HG02852 (cell line): ENCODE data around the gene IFI27.

Source experiments
- ATAC-seq: cut with Tn5 transposase; IDR thresholded peaks from one replicate; pipeline ENCODE4 v1.9.1; 2021; ENCODE audit warnings: mild to moderate bottlenecking, moderate library complexity; ENCODE audit not compliant: unreplicated experiment

Gene IFI27

DNA sequence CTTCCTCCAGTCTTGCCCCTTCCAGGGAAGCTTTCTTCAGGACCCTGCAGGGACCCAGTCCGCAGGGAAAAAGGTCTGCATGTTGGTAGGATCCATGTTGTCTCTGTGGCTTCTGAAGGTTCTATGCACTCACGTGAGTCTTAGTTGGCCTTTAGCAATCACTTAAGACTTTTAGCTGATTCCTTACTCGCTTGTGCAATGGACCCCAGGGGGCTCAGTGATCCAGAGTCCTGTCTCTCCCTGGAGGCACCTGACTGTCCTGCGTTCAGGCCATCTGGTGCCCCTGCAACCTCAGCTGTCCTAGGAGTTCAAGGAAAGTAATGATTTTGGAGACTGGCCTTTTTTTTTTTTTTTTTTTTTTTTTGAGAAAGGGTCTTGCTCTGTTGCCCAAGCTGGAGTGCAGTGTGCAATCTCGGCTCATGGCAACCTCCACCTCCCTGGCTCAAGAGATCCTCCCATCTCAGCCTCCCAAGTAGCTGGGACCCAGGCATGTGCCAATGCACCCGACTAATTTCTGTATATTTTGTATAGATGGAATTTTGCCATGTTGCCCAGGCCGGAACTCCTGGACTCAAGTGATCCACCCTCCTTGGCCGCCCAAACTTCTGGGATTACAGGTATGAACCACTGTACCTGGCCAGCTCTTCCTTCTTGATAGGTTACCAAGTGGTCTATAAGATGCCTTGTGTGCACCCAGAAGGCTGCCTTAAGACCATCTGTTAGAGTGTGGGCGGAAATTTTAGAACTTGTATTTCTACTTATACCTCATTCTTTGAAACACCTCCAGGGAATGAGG lies 14.2 kb downstream of the IFI27 start:
- ATAC-seq: no peak

DNA sequence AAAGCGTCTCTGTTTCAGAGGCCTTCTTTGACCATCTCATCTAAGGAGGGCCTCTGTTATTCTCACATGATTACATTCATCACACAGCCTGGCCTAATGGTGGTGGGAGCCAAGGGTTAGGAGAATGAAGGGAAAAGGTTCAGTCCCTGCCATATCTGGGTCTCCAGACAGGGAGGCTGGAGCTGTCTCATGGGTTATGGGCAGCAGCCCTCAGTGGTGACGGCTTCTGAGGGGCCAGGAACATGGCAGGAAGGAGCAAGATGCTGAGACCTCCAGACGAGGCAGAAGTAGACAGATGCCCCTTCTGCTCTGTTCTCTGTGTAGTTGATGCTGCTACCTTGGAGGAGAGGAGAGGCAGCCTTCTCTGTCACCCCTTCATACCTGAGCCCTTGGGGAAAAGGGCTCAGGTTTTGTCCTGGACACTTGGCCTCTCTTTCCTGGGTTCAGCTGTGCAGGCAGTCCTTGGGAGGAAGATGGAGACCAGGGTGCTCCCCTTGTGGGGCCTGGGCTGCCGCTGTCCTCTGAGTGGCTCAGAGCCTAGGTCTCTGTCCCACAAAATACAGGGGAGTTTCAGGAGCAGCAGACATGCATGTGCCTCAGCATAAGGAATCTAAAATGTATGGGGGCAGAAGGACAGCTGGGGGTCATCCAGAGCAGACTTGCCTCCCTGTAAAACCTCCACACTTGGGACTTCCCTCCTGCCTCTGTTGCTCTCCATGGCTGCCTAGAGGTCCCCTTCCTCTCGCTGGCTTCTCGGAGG lies 15.3 kb downstream of the IFI27 start:
- no peak for ATAC-seq

DNA sequence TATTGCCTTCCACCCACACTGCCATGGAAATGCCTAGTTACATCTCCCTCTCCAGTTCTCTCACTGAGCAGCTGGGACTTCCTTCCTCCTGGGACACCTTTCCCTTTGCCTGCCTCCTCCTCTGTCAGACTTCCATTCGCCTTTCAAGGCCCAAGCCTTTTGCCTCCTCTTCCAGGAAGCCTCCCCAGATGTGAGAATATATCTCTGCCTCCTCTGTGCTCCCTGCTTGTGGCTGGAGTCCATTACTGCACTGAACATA lies 15.8 kb downstream of the IFI27 start:
- ATAC-seq: no peak

DNA sequence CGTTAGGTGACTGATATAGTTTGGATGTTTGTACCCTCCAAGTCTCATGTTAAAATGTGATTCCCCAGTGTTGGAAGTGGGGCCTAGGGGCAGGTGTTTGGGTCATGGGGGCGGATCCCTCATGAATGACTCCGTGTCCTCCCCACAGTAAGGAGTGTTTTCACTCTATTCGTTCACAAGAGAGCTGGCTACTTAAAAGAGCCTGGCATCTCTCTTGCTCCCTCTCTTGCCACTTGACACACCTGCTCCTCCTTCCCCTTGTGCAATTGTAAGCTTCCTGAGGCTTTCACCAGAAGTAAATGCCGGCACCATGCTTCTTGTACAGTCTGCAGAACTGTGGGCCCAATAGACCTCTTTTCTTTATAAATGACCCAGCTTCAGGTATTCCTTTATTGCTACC lies 16.3 kb downstream of the IFI27 start:
- ATAC-seq: no peak

DNA sequence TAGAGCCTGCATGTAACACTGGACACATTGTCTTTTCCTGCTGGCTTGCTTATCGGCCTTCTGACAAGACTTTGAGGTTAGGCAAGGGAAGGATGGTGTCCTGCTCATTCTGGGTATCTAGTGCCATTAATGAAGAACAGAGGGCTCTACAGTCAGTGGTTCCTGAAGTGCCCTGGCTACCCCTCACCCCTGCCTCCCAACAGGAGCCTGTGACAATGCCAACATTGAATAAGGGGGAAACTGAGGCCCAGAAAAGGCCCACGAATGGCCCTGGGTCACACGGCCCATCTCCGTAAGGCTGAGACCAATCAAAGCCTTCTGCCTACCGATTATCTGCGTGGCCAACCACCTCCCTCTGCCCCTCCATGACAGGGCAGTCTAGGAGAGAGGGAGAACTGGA lies 16.8 kb downstream of the IFI27 start:
- ATAC-seq: no peak

DNA sequence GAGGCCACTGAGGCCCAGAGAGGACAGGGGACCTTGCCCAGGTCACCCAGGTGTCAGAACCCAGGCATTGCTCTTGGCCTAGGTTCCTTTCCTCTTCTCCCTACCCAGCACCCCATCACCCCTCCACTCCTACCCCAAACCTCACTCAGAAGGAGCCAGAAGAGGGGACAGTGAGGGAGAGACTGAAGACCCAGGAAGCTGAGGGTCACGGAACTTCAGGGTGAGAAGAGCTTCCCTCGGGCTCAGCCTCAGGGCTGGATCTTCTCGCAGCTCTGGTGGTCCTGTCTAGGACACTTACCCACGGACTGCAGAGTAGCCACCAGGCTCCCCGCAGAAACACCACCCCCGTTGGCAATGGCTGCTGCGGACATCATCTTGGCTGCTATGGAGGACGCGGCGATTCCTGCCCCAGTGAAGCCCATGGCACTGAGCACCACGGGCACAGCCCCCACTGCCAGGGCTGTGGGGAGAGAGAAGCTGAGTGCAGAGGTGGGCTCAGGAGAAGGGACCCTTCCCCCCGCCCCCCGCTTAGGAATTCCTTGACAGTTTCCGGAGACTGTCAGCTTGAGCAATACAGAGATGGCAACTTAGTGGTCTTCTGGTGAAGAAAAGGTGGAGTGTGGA lies 17.8 kb downstream of the IFI27 start:
- ATAC-seq: no peak

DNA sequence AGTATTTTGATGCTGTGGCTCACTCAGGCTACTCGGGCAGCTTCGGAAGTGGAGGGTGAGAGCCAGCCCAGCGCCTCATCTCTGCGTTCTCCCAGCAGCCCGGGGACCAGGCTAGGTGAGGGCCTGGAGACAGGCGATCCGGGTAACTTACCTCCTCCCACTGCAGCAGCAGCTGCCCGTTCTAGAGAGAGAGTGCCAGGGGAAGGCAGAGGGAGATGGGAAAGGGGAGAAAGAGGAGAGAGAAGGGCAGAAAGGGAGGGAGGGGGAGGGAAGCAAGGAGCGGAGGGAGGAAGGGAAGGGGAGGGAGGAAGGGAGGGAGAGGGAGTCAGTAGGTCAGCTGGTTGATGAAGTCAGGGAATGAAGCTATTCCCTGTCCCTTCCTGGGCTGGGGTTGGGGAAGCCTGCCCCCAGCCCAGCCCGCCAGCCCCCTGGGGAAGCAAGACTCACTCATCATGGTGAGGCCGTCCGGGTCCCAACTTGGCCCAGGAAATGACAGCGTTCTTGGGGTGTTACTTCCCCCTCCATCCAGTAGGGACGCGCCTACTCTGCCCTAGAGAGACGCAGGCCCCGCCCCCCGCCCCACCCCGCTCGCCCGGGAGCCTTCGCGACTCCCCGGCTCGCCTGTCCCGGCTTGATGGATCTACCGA lies 18.7 kb downstream of the IFI27 start, which contains the start of gene IFI27L2:
Gene IFI27L2 (minus strand): TSS at position 494 of the 647 bp plus-strand sequence. CDS start 40 bp downstream, at position 454.
- peak; percentile 92 for ATAC-seq

DNA sequence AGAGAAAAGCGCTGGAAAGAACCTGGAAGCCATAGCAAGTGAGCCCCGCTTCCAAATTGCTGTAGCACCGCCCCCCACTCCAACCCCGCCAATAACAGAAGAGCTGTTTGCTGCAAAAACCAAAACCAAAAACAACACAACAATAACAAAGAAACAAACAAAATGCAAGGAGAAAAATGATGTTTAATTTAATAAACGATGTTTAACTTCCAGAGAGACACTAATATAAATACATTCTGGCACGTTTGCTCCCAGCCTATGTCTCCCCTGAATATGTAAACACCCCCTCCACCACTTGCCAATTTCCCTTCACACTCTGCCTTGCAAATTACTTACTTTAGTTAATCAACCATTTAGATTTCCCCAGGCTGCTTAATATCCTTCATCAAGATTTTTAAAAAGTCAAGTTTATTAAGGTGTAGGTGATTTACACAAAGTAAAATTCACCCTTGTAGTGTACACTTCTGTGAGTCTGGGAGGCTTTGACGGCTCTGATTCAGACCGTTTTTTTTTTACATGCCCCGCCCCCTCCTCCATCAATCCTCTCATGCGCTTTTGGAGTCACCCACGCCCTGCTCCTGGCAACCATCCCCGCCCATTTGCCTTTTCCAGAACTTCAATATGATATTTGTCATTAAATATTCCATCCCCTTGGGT lies 19.4 kb downstream of the IFI27 start:
- ATAC-seq: no peak

DNA sequence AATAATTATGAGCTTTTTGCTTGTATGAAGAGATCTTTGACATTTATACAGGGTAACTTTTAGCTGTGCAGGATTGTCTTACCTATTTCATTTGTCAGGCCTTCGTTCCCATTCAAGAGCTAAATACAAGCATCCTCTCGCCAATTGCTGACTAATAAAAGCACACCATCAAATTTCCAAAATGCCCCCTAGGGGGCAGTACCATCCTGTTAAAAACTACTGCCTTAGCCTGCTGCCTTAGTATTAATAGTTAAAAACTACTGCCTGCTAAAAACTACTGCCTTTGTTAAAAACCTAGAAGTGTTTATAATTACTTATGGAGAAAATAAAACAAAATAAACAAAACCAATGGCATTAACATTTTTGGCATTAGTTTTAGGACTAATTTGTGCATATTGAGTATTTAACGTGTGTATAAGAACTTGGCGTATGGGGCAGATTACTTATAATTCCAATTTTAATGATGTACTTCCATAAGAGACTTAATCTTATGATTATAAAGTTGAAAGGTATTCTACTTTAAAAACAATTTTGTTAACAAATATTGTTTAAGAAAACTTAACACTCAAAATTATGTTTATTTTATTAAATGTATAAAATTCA lies 21.9 kb downstream of the IFI27 start:
- ATAC-seq: no peak

DNA sequence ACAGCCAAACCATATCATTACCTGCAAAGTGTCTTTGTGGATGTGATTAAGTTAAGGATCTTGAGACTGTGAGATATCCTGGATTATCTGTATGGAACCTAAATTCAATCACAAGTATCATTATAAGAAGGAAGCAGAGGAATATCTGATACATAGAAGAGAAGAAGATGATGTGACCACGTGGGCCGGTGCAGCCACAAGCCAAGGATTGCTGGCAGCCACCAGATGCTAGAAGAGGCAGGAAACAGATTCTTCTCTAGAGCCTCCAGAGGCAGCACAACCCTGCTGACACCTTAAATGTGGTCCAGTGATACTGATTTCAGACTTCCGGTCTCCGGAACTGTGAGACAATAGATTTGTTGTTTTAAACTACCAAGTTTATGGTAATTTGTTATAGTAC lies 24.9 kb downstream of the IFI27 start:
- ATAC-seq: no peak

DNA sequence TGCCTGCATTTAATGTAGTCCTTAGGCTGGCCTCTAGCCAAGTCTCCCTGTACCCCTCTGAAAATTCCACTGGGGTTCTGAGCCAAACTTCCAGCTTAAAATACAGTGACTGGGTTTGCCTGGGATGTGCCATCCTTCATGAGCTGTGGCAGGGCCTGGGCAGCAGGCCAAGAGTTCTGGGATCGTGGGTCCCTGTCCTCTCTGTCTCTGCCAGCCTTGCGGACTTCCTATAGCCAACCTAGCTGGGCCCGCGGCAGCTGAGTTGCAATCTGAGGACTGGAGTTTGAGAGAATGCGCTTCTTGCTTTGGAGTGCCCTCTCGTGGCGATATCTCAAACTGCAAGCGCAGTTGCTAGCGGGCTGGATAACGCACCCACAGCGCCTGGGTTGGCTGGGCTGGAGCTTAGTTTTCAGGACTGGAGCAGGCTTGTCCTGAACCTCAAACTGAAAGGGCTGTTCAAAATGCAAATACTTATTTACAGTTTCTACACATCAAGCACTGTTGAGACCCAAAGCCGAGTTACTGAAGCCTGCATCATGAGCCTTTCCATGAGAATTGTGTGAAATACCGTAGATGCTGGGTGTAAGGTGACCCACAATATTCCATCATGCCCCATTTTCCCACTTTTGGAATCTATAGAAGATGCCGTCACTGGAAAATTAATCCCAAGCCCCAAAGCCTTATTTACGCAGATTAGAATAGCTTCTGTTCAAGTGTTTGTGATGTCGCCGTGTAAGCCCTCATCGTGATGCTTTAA lies 26.2 kb downstream of the IFI27 start:
- no peak for ATAC-seq

DNA sequence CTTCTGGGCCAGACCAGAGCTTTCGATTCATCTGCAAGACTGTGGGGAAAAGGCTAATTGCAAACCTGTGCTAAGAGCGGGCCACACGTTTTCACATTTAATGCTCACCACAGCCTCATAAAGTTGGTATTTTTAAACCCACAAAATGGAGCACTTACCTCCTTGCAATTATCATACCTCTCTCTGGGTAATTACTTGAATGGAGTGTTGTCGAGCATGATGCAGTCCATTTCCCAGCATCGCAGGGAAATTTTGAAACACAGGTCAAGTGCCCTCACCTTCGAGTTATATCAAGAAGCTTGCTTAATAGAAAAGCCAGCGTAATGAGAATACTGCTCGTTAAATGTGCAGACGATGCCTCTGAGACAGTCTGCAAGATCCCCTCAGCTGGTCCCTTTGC lies 27.7 kb downstream of the IFI27 start:
- ATAC-seq: no peak

DNA sequence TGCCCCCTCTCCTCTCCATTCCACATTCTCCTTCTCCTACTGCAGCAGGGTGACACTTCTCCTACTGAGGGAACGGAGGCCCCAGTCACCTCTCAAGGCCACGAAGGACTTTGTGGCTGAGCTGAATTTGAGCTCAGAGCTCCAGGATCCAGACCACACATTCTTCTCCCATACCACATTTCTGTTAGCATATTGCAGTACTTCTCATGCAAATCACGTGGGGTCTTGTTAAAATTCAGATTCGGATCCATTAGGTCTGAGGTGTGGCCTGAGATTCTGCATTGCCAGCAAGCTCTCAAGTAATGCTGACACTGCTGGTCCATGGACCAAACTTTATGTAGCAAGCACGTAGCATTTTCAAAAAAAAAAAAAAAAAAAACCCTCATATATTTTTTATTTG lies 28.5 kb downstream of the IFI27 start:
- ATAC-seq: no peak

DNA sequence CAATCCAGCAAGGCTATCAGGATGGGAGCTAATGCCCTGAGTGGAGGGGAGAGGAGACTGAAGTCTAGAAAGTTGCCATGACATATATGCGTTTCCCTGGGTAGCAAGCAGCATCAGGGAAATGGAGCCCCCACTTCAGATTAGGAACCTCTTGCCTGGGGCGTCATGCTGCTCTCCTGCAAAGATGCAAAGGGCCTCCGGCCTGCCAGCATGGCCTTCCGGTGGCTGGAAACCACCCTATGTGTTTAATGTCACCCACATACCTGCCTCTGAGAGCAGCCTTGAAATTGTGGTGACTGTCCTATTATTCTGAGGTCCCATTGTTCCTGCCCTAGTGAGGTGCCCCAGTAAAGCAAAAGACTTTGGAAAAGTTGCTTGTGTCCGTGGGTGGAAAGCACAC lies 28.9 kb downstream of the IFI27 start:
- ATAC-seq: no peak

DNA sequence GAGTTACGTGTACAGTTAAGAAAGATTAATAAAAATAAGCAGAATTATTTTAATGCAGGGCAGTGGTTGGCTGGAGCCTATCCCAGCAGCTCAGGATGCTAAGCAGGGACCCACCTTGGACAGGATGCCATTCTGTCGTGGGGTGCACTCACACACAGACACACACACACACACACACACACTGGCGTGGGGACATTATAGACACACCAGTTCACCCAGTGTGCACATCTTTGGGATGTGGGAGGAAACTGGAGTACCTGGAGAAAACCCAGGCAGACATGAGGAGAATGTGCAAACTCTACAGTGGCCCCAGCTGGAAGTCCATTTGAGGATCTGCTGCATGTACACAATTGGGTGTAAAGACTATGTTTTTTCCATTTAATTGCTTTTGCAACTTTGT lies 31.7 kb downstream of the IFI27 start:
- no peak for ATAC-seq

DNA sequence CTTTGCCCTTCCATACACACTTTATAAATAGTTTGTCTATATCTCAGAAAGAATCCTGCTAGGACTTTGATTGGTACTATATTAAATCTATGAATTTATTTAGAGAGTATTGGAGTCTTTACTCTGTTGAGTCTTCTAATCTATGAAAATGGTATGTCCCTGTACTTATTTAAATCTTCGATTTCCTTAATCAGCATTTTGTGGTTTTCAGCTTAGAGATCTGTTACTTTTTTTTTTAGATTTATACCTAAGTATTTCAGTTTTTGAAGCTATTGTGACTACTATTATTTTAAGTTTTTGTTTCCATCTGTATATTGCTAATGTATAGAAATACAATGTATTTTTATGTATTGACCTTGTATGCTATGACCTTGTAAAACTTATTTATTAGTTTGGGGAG lies 32.3 kb downstream of the IFI27 start:
- ATAC-seq: no peak

DNA sequence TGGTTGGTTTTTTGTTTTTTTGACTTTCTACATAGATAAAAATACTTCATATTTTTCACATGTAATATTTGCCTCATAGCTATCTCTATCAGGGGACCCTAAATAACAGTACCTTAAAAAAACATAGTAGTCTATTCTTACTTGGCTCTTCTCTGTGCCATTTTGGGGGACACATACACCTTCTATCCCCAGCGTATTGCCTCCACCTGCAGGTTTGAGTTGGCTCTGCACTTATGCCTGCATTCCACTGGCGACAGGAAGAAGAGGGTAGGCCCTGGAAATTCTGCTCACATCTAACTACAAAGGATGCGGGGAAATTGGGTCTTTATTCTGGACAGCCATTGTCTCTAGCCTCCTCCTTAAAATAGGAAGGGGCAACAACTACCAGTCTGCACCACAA lies 32.7 kb downstream of the IFI27 start:
- no peak for ATAC-seq

DNA sequence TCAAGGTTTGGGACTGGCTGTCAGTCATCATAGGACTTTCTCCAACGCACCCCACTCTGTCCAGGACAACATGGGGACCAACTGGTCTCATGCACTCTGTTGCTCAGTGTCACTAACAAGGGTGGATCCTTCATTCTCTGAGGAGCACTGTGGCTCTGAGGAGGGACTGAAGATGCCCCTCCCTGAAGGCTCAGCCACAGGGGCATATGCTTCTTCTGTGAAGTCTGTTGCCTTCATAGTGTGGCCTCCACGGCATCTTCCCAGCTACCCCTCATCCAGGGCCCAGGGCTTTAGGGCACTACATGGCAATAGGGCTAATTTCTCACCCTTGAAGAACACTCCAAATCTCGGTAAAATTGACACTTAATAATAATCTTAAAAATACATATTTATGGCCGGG lies 33.2 kb downstream of the IFI27 start:
- ATAC-seq: no peak

DNA sequence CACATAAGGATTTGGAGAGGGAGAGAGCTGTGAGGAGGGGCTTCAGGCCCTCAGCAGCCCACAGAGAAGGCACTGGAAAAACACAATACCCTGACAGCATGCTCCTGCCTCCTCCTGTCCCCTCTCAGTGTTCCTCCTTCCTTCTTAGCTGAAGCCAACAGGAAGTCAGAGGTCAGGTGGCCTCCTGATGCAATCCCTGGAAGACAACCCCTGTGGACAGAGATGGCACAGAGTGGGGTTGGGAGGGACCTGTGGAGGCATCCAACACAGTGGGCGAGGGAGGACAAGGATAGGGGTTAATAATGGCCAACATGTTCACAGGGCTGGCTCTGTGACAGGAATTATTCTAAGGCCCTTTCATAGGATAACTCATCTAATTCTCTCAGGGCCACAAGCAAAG lies 34.2 kb downstream of the IFI27 start:
- no peak for ATAC-seq

DNA sequence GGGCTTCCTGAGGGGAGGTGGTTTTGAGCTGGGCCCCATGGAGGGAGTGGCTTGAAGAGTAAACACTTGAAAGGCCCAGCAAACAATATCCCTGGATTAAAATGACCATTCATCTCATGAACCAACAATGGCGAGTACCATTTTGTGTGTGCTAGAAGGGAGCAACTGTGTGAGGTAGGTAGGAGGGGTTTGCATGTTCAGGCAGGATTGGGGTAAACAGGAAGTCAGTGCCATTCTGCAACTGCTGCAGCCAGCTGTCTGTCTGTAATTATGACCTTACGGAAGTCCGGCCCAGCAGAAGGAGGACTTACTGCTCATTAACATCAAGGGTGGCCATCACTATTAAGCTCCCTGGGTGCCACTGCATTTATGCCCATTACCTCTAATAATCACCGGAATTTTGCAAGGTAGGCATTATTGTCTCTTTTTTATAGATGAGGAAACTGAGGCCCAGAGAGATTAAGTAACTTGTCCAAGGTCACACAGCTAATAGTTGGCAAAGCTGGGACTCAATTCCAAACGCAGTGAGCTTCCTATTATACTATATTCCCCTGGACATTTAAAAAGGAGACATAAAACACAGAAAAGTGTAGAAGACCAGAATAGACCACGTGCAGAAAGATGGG lies 35.5 kb downstream of the IFI27 start:
- ATAC-seq: no peak
